HG02981 (cell line): Measurements from ENCODE around the gene NEK7.
"Not testable (repeated sequence)": the region's sequence is repeated elsewhere in the genome, so short reads cannot be mapped to it uniquely, and the experiment has no call there.

ENCODE experiments used
- ATAC-seq: cut with Tn5 transposase; IDR thresholded peaks from one replicate; pipeline ENCODE4 v1.9.1; 2021; ENCODE audit warnings: mild to moderate bottlenecking, moderate library complexity; ENCODE audit not compliant: unreplicated experiment

The NEK7 gene

GRCh38 chr1:198201956-198202784, 45.4 kb downstream of the NEK7 start:
- peak; percentile 72 for ATAC-seq

GRCh38 chr1:198203434-198203833, 46.6 kb downstream of the NEK7 start:
- ATAC-seq = no peak

GRCh38 chr1:198205016-198205684, 48.4 kb downstream of the NEK7 start:
- ATAC-seq = no peak

GRCh38 chr1:198206292-198206691, 49.5 kb downstream of the NEK7 start:
- no peak for ATAC-seq

- no peak for ATAC-seq
Observed at GRCh38 chr1:198211696-198212095, 54.9 kb downstream of the NEK7 start.

GRCh38 chr1:198212126-198212525, 55.3 kb downstream of the NEK7 start:
- no peak for ATAC-seq

- no peak for ATAC-seq
Observed at GRCh38 chr1:198212675-198213074, 55.9 kb downstream of the NEK7 start.

GRCh38 chr1:198214924-198215323, 58.1 kb downstream of the NEK7 start:
- no peak for ATAC-seq

GRCh38 chr1:198220428-198220827, 63.6 kb downstream of the NEK7 start:
- no peak for ATAC-seq

GRCh38 chr1:198227010-198227409, 70.2 kb downstream of the NEK7 start:
- not testable (repeated sequence) for ATAC-seq

- ATAC-seq = not testable (repeated sequence)
Observed at GRCh38 chr1:198227454-198227853, 70.7 kb downstream of the NEK7 start.

- ATAC-seq = no peak
Observed at GRCh38 chr1:198228925-198229324, 72.1 kb downstream of the NEK7 start.

GRCh38 chr1:198231779-198232178, 75.0 kb downstream of the NEK7 start:
- ATAC-seq = no peak

GRCh38 chr1:198232378-198232777, 75.6 kb downstream of the NEK7 start:
- ATAC-seq = no peak

GRCh38 chr1:198232940-198233675, 76.3 kb downstream of the NEK7 start:
- ATAC-seq = no peak

- no peak for ATAC-seq
Observed at GRCh38 chr1:198234520-198235251, 77.9 kb downstream of the NEK7 start.

GRCh38 chr1:198238121-198238520, 81.3 kb downstream of the NEK7 start:
- peak; percentile 34 for ATAC-seq

- ATAC-seq = no peak
Observed at GRCh38 chr1:198241553-198241952, 84.8 kb downstream of the NEK7 start.

GRCh38 chr1:198244772-198245171, 88.0 kb downstream of the NEK7 start:
- ATAC-seq = no peak

GRCh38 chr1:198245379-198245778, 88.6 kb downstream of the NEK7 start:
- ATAC-seq = no peak

GRCh38 chr1:198246337-198246736, 89.5 kb downstream of the NEK7 start:
- ATAC-seq = no peak
